Stomach (tissue), 9 donors: ENCODE measurements around the gene VPS8. TPM values are rescaled to one million over a fixed set of nuclear protein-coding genes. Genes with fewer than 3 reads are reported as not detected.

Experiments
- DNase-seq, 2 donors: peaks; one replicate each; pipeline versions ENCODE4 v3.0.0 to v3.0.0-alpha.2; 2013 to 2019
- H3K27ac ChIP-seq, 5 donors: fragments of 200-600 bp in 4 of 5; sonication (generic) in 4 of 5; one replicate each; pipeline ENCODE4 v1.5.1; 2013 to 2019; ENCODE audit warnings: mild to moderate bottlenecking in 1 of 5, moderate library complexity in 1 of 5
- H3K27me3 ChIP-seq, 3 donors: fragments of 200-600 bp; sonication (generic); one replicate each; pipeline ENCODE4 v1.5.1; 2017 to 2019; ENCODE audit warnings: mixed run types in 1 of 3
- H3K36me3 ChIP-seq, 4 donors: fragments of 200-600 bp; sonication (generic); 1 replicate in 3 of 4; 2 replicates in 1 of 4; pipeline ENCODE4 v1.5.1; 2016 to 2019
- H3K4me1 ChIP-seq, 4 donors: fragments of 200-600 bp; sonication (generic); one replicate each; pipeline ENCODE4 v1.5.1; 2016 to 2019
- H3K4me3 ChIP-seq, 4 donors: fragments of 200-600 bp; sonication (generic) in 3 of 4; one replicate each; pipeline ENCODE4 v1.5.1; 2016 to 2019; ENCODE audit warnings: mild to moderate bottlenecking in 1 of 4
- H3K9me3 ChIP-seq, 4 donors: fragments of 200-600 bp; sonication (generic); one replicate each; pipeline ENCODE4 v1.5.1; 2016 to 2019
- CTCF ChIP-seq, 7 experiments: fragments of 450-650 bp in 4 of 7; fragments of 200-600 bp in 3 of 7; sonication (generic) in 3 of 7; IDR thresholded peaks; one replicate each; pipeline ENCODE4 v1.5.1; 2016 to 2019; ENCODE audit warnings: antibody characterized with exemption in 7 of 7, control low read depth in 2 of 7, mild to moderate bottlenecking in 1 of 7
- EP300 ChIP-seq: sonication (generic); formaldehyde crosslinking; IDR thresholded peaks from one replicate; pipeline ENCODE4 v1.6.1; 2017; ENCODE audit warnings: antibody characterized with exemption
- POLR2A ChIP-seq, 4 donors: fragments of 450-650 bp; IDR thresholded peaks; one replicate each; pipeline ENCODE4 v1.6.1; 2016; ENCODE audit warnings: antibody characterized with exemption in 4 of 4, control low read depth in 2 of 4, mild to moderate bottlenecking in 1 of 4, moderate library complexity in 1 of 4
- POLR2AphosphoS5 ChIP-seq, 3 donors: sonication (generic); formaldehyde crosslinking; IDR thresholded peaks; one replicate each; pipeline ENCODE4 v1.6.1; 2016; ENCODE audit warnings: antibody characterized with exemption in 3 of 3
- WGBS, 5 donors: extraction: QIAGEN DNeasy Blood & Tissue Kit in 3 of 5; methylation state at CpG; one replicate each; pipeline versions ENCODE4 v1.1.5 to v1.1.7; 2013 to 2018; 5-methylcytosine and 5-hydroxymethylcytosine counted together
- intact Hi-C: fragments of 100-400 bp; cut with DNase I; formaldehyde crosslinking; loops from one replicate; pipeline ENCODE4 v1.15.1; 2023; ENCODE audit warnings: low total_unique reads
- polyA plus RNA-seq, 3 donors: library from polyadenylated mRNA; stranded (reverse); fragments of 200-250 nt; gene quantifications; one replicate each; pipeline ENCODE4 v1.2.3, GENCODE V29; 2013
- total RNA-seq, 5 donors: library from RNA; depleted of rRNA; stranded (reverse); fragments of >200 nt; gene quantifications; one replicate each; pipeline versions ENCODE4 v1.1.0 to v1.2.3, GENCODE V29; 2014 to 2016
- donor health status: healthy with polysubstance abuse.
- donor health status: Bipolar disorder and iron deficiency.
- donor health status: healthy.

VPS8 gene
- total and polyA plus RNA-seq, 8 donors: 7.5 to 126 (median 37.5) TPM

GRCh38 chr3:185029086-185029485 is 217.1 kb downstream of the VPS8 start:
- TF ChIP-seq CTCF (IDR thresholded peaks at IDR 0.05): no peak
- TF ChIP-seq POLR2AphosphoS5 (IDR thresholded peaks at IDR 0.05): no peak
- no peak overlapping the region for H3K27ac ChIP-seq
- DNase-seq: no peak
- H3K4me3 ChIP-seq: no peak overlapping the region
- intact Hi-C loops: no loop called here
- H3K4me1 ChIP-seq: no peaks in the 10 kb centered on the region
- 72 to 100% (median 89%) methylated on average over 1 of the region's 1 CpG for WGBS, 5 donors
- no peaks in the 10 kb centered on the region for H3K27me3 ChIP-seq
- H3K36me3 ChIP-seq: peaks cover 0 to 82% (median 61%) of the 10 kb centered on the region in 4 donors
- H3K9me3 ChIP-seq: no peaks in the 10 kb centered on the region

GRCh38 chr3:185030399-185030798 is 218.4 kb downstream of the VPS8 start:
- 93 to 100% (median 98%) methylated on average over 3 of the region's 3 CpGs for WGBS, 5 donors

GRCh38 chr3:185030951-185031350 is 219.0 kb downstream of the VPS8 start:
- 89 to 97% (median 94%) methylated on average over 3 of the region's 3 CpGs for WGBS, 5 donors
- no peak for TF ChIP-seq CTCF (IDR thresholded peaks at IDR 0.05)
- TF ChIP-seq POLR2A (IDR thresholded peaks at IDR 0.05): no peak
- TF ChIP-seq EP300: no peak
- TF ChIP-seq POLR2AphosphoS5 (IDR thresholded peaks at IDR 0.05): no peak
- H3K36me3 ChIP-seq: peaks cover 0 to 67% (median 46%) of the 10 kb centered on the region in 4 donors
- no peak for DNase-seq
- H3K27ac ChIP-seq: no peak overlapping the region
- H3K4me3 ChIP-seq: no peak overlapping the region
- intact Hi-C loops: no loop called here
- no peaks in the 10 kb centered on the region for H3K4me1 ChIP-seq
- H3K27me3 ChIP-seq: no peaks in the 10 kb centered on the region
- peaks cover 0 to 2% (median 0%) of the 10 kb centered on the region in 4 donors for H3K9me3 ChIP-seq

More at GRCh38 chr3:185030399-185030798, 218.4 kb downstream of the VPS8 start:
- DNase-seq: no peak
- intact Hi-C loops: no loop called here
- H3K4me1 ChIP-seq: no peaks in the 10 kb centered on the region
- no peak overlapping the region for H3K27ac ChIP-seq
- no peak overlapping the region for H3K4me3 ChIP-seq
- peaks cover 0 to 71% (median 50%) of the 10 kb centered on the region in 4 donors for H3K36me3 ChIP-seq
- no peaks in the 10 kb centered on the region for H3K27me3 ChIP-seq
- no peaks in the 10 kb centered on the region for H3K9me3 ChIP-seq
- TF ChIP-seq POLR2A (IDR thresholded peaks at IDR 0.05) (no peak), EP300 (no peak)

- intact Hi-C loops: no loop called here
- TF ChIP-seq CTCF (IDR thresholded peaks at IDR 0.05) (no peak), POLR2AphosphoS5 (IDR thresholded peaks at IDR 0.05) (no peak), EP300 (no peak), POLR2A (IDR thresholded peaks at IDR 0.05) (no peak)
- Histone ChIP-seq H3K36me3 (peaks cover 0 to 19% (median 12%) of the 10 kb centered on the region in 4 donors), H3K27me3 (no peaks in the 10 kb centered on the region), H3K4me1 (no peaks in the 10 kb centered on the region), H3K27ac (no peak overlapping the region), H3K4me3 (no peak overlapping the region), H3K9me3 (peaks cover 0 to 13% (median 6%) of the 10 kb centered on the region in 4 donors)
- 93 to 100% (median 100%) methylated on average over 1 of the region's 1 CpG for WGBS, 5 donors
- no peak for DNase-seq
Observed at GRCh38 chr3:185037801-185038200, 225.8 kb downstream of the VPS8 start.

GRCh38 chr3:185040425-185040824 is 228.5 kb downstream of the VPS8 start:
- H3K9me3 ChIP-seq: peaks cover 0 to 13% (median 6%) of the 10 kb centered on the region in 4 donors
- DNase-seq: no peak
- H3K4me3 ChIP-seq: no peak overlapping the region
- peaks cover 0 to 4% (median under 1%) of the 10 kb centered on the region in 4 donors for H3K4me1 ChIP-seq
- intact Hi-C loops: no loop called here
- WGBS, 5 donors: 96 to 100% (median 98%) methylated on average over 1 of the region's 1 CpG
- no peaks in the 10 kb centered on the region for H3K27me3 ChIP-seq
- H3K36me3 ChIP-seq: peaks cover 0 to 14% (median 8%) of the 10 kb centered on the region in 4 donors
- TF ChIP-seq CTCF (IDR thresholded peaks at IDR 0.05): no peak
- no peak for TF ChIP-seq POLR2AphosphoS5 (IDR thresholded peaks at IDR 0.05)
- no peak overlapping the region for H3K27ac ChIP-seq
